GM21825 (cell line): ENCODE data around the gene SMG6.
"Not testable (repeated sequence)": the region's sequence is repeated elsewhere in the genome, so short reads cannot be mapped to it uniquely, and the experiment has no call there.

Source experiments
- ATAC-seq: cut with Tn5 transposase; IDR thresholded peaks from one replicate; pipeline ENCODE4 v1.9.1; 2021; ENCODE audit warnings: mild to moderate bottlenecking, moderate library complexity; ENCODE audit not compliant: unreplicated experiment

The SMG6 gene

DNA sequence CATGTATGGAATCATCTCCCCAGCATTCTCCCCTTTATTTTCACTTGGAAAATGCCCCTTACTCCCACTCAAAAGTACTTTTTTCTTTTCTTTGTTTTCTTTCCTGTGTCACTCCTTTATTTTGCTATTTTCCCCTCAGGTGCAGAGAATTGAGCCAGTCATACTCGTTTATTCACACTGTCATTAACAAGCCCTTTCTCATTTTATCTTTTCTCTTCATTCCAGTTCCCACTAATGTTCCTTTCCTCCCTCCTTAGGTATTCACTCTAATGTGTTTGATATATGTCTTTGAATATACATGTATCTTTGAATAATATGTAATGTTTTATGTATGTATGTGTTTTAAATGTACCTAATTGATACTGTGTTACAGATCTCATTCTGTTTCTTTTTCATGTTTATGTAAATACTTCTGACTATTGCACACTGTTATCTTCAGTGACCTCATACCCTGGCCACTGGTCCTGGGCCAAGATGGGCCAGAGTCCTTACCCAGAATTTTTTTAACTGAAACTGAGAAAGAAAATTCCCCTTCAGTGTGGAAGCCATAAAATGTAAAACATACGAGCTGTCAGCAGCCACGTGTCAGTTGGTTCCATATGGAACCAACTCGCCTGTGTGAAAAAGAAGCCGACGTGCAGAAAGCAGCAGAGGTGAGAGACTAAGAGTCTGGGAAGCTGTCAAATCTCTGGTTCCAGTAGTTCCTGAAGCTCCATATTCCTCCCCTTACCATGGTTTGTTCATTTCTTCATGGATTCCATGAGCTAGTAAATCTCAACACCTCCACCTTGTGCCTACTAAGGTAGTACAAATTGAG, 6.0 kb upstream of the SMG6 start:
- no peak for ATAC-seq

GRCh38 chr17:2304931-2305330, 1.3 kb upstream of the SMG6 start:
- no peak for ATAC-seq

GRCh38 chr17:2302778-2303203, 794 bp downstream of the SMG6 start:
- ATAC-seq = peak; percentile 6

GRCh38 chr17:2299756-2300155, 3.8 kb downstream of the SMG6 start:
- ATAC-seq = no peak

- no peak for ATAC-seq
Observed at GRCh38 chr17:2299136-2299535, 4.4 kb downstream of the SMG6 start.

DNA sequence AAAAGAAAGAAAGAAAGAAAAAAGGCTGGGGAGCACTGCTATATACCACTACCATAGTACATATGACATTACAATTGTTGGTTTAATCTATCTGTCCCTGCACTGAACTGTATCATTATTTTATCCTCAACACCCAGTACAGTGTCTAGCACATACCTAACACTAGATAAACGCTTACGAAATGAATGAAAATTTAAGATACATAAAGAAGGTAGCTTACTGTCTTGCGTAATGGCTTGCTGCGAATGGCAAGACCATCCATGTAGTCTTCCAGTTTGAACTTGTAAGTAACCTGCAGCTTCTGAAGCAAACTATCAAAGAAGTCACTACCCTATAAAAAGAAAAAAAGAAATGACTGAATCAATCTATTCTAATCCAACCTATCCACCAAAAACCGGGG, 6.6 kb downstream of the SMG6 start:
- no peak for ATAC-seq

- ATAC-seq = no peak
Observed at GRCh38 chr17:2295575-2295974, 8.0 kb downstream of the SMG6 start.

GRCh38 chr17:2292100-2292499, 11.5 kb downstream of the SMG6 start:
- no peak for ATAC-seq

GRCh38 chr17:2289878-2290478, 13.6 kb downstream of the SMG6 start:
- ATAC-seq = no peak

DNA sequence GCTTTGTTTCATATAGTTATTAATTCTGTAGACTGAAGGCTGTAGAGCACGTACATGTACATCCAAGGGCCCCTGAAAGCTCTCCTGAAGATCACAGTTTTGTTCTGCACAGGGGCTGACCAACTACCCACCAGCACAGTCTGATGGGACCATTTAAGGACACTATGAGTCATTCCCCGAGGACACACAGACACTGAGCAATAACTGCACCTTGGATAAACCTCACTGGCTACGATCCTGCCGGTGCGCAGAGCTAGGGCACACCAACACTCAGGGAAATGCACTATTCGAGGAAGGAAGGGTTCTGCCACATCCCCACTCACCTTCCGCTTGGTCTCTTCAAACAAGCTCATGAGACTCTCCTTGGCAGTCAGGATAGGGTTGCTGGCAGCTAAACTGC, 20.3 kb downstream of the SMG6 start:
- ATAC-seq = no peak

DNA sequence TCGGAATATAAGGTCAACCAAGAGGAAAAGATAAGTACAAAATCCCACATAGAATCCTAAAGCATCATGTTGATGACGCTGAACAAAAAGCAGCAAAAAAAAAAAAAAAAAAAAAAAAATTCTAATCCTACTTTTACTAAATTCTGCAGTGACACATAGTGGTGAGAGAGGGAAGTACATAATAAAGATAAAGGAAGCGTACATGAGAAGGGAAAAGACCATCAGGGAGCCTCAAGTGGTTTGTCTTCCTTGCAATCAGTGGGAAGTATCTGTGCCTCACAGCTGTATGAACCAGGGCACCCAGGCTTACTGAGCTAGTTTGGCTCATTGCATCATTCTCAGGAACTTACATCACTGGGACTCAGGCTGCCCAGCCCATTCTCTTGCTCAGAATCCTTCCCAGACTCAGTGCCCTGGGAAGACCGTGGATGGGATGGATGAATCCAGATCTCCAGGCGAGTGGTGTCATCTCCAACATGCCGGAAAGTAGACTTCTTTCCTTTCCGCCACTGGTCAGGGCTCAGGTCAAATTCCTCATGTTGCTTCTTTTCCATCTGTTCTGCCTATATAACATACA, 21.2 kb downstream of the SMG6 start:
- ATAC-seq = no peak

DNA sequence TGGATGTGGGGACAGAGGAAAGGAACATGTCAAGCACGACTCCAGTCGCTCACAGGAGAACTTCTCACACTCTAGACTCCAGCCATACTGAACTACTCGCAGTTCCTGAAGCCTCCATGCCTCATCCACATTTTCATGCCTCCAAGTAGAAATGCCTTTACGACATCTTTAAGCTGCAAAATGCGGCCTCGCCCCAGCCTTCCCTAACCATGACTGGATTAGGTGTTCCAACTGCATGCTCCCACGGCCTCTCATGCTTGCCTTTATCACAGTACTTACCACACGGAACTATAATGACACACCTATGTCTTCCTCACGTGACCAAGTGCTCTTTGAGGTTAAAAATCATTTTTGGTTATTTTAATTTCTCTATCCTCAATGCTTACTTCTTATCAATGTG, 23.9 kb downstream of the SMG6 start:
- no peak for ATAC-seq

DNA sequence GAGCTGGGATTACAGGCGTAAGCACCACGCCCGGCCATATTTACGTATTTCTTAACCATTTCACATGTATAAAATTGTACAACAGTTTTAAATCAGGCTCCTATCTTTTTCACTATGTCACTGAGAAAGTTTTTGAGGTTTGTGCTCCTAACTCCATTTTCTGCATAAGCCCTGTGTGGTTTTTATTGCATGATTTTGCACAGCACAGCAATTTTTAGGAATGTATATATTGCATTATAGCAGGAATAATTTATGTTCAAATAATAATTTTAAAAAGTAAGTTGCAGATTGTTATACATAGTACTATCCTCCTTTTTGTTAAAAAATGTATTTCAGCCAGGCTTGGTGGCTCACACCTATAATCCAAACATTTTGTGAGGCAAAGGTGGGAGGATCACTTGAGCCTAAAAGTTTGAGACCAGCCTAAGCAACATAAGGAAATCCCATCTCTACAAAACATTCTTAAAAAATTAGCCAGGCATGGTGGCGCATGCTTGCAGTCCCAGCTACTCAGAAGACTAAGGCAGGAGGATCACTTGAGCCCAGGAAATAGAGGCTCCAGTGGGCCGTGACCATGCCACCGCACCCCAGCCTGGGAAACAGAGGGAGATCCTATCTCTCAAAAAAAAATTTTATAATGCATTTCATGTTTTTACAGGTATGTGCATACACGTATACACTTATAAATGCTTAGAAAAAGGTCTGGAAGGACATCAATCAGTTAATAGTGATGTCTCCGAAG, 26.0 kb downstream of the SMG6 start:
- no peak for ATAC-seq

DNA sequence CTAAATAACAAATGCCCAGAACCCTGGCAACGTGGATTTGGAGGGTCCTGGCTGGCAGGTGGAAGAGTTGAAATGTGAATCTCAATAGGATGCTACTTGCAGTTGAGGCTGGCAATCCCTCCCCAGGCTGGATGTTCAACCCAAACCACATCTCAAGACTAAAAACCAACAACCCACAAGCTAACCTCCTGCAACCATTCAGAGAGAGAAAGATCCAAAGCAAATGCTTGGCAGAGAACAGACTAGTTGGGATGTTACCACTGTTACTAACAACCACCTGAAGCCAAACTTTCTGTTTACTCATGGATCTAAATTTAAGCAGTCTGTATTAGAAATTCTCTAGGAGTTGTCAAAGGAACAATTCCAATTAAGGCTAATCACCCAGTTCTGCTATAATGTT, 27.9 kb downstream of the SMG6 start:
- ATAC-seq = no peak

GRCh38 chr17:2274414-2274813, 29.2 kb downstream of the SMG6 start:
- no peak for ATAC-seq

GRCh38 chr17:2271985-2272702, 31.4 kb downstream of the SMG6 start:
- no peak for ATAC-seq

GRCh38 chr17:2267354-2267753, 36.2 kb downstream of the SMG6 start:
- ATAC-seq = no peak

GRCh38 chr17:2266865-2267228, 36.7 kb downstream of the SMG6 start:
- ATAC-seq = peak; percentile 18

GRCh38 chr17:2266045-2266864, 37.3 kb downstream of the SMG6 start:
- peak; percentile 64 for ATAC-seq

DNA sequence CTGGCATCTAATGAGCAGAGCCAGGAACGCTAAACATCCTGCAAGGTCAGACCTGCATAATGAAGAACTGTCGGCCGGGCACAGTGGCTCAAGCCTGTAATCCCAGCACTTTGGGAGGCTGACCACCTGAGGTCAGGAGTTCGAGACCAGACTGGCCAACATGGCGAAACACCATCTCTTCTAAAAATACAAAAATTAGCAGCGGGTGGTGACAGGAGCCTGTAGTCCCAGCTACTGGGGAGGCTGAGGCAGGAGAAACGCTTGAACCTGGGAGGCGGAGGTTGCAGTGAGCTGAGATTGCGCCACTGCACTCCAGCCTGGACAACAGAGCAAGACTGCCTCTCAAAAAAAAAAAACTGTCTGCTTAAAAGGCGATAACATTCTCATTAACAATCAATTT, 38.4 kb downstream of the SMG6 start:
- ATAC-seq = not testable (repeated sequence)
